Right cardiac atrium (tissue), 5 donors: ENCODE data around the gene TRIM47. TPM values are rescaled to one million over a fixed set of nuclear protein-coding genes. Genes with fewer than 3 reads are reported as not detected.

ENCODE experiments used
- ATAC-seq, 2 donors: fragments of 200-7000 bp; cut with Tn5 transposase; one replicate each; pipeline versions ENCODE4 v1.8.0 to v1.9.1; 2020; ENCODE audit warnings: moderate library complexity in 2 of 2, mild to moderate bottlenecking in 1 of 2
- DNase-seq, 3 donors: peaks; one replicate each; pipeline ENCODE4 v3.0.0-alpha.2; 2020
- H3K27ac ChIP-seq: one replicate; pipeline ENCODE4 v1.5.1; 2013; ENCODE audit warnings: mild to moderate bottlenecking, low read length, control low read depth, moderate library complexity
- H3K27me3 ChIP-seq: one replicate; pipeline ENCODE4 v1.6.1; 2013; ENCODE audit not compliant: control insufficient read depth, insufficient read depth
- H3K4me1 ChIP-seq: one replicate; pipeline ENCODE4 v1.6.1; 2013; ENCODE audit warnings: low read length; ENCODE audit not compliant: control insufficient read depth, insufficient read depth
- H3K4me3 ChIP-seq: one replicate; pipeline ENCODE4 v1.5.1; 2013; ENCODE audit warnings: low read length, control low read depth
- H3K9me3 ChIP-seq: one replicate; pipeline ENCODE4 v1.6.1; 2013; ENCODE audit warnings: low read length; ENCODE audit not compliant: control insufficient read depth
- WGBS: extraction: QIAGEN DNeasy Blood & Tissue Kit; methylation state at CpG from one replicate; pipeline ENCODE4 v1.1.7; 2013; 5-methylcytosine and 5-hydroxymethylcytosine counted together
- intact Hi-C, 4 donors: fragments of 100-400 bp; cut with DNase I; formaldehyde crosslinking; loops; one replicate each; pipeline versions ENCODE4 v1.11.0 to v1.14.0; 2022 to 2023
- polyA plus RNA-seq: library from polyadenylated mRNA; stranded (reverse); fragments of 200-250 nt; gene quantifications from one replicate; pipeline ENCODE4 v1.2.3, GENCODE V29; 2013
- total RNA-seq, 4 donors: library from RNA; stranded (reverse); fragmentation: NEBNext Ultra II Directional; extraction: Animal tissue kit (Norgen Biotek cat#: 25700); gene quantifications; one replicate each; pipeline ENCODE4 v1.2.1, GENCODE V29; 2021
- donor health status: healthy with polysubstance abuse.
- donor health status: DM: no; HTN: yes; CAD: no.
- donor health status: DM: no; HTN: no; CAD: no.
- donor health status: DM: no; HTN: yes; CAD: no; lungs with severe emphysema.
- donor health status: DM: yes; HTN: yes; CAD: no.

TRIM47 gene
- total and polyA plus RNA-seq, 5 donors = 19.2 to 25.9 (median 25.1) TPM

GRCh38 chr17:75842963-75843576 is 35.3 kb downstream of the TRIM47 start:
- intact Hi-C loops = no loop called here

DNA sequence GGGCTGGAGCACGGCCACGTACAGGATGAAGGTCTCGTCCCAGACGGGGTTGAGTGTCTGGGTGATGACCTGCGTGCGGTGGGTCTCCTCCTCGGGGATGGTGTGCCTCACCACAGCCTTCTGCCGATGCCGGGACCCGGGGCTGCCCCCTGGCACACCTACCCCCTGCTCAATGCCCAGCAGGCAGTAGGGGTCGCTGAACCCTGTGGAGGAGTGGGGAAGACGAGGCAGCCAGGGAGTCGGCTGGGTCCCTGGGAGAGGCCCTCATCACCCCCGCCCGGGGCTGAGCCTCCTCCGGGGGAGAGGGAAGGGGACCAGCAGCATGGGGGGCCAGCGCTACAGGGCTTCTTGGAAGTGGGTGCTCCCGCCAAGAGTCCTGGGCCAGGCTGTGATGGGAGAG is 36.0 kb downstream of the TRIM47 start:
- no peaks in the 10 kb centered on the region for H3K27me3 ChIP-seq
- H3K27ac ChIP-seq = no peak overlapping the region
- intact Hi-C loops = no loop called here
- H3K9me3 ChIP-seq = no peaks in the 10 kb centered on the region
- 85% methylated on average over 18 of the region's 18 CpGs for WGBS
- ATAC-seq (no peak), DNase-seq (peak in 1 of 3 donors; percentile 71)
- H3K4me1 ChIP-seq = peaks cover 9% of the 10 kb centered on the region
- no peak overlapping the region for H3K4me3 ChIP-seq

More at GRCh38 chr17:75842963-75843576, 35.3 kb downstream of the TRIM47 start:
- WGBS = 84% methylated on average over 22 of the region's 22 CpGs
- Histone ChIP-seq H3K4me3 (peak overlapping the region; percentile 13), H3K27ac (no peak overlapping the region), H3K27me3 (no peaks in the 10 kb centered on the region), H3K9me3 (no peaks in the 10 kb centered on the region), H3K4me1 (peaks cover 12% of the 10 kb centered on the region)
- no peak for ATAC-seq
- DNase-seq = no peak

DNA sequence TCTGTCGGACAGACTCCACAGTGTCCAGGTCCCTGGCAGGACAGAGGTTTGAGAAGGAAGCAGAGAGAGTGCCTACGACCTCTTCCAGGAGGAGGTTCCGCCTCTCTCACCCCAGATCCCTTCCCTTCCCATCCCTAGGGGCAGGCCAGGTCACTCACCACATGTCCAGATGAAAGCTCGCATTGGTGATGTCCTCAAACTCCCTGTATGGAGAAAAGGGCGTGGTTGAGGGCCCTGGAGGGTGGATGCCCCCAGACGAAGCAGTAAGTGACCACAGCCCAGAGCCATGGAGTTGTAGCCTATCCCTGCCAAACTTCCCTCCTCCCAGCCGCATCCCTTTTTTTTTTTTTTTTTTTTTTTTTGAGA is 37.6 kb downstream of the TRIM47 start:
- H3K27ac ChIP-seq = no peak overlapping the region
- no peaks in the 10 kb centered on the region for H3K27me3 ChIP-seq
- intact Hi-C loops = no loop called here
- H3K4me3 ChIP-seq = no peak overlapping the region
- 68% methylated on average over 7 of the region's 7 CpGs for WGBS
- peaks cover 7% of the 10 kb centered on the region for H3K4me1 ChIP-seq
- ATAC-seq (no peak), DNase-seq (no peak)
- H3K9me3 ChIP-seq = no peaks in the 10 kb centered on the region

DNA sequence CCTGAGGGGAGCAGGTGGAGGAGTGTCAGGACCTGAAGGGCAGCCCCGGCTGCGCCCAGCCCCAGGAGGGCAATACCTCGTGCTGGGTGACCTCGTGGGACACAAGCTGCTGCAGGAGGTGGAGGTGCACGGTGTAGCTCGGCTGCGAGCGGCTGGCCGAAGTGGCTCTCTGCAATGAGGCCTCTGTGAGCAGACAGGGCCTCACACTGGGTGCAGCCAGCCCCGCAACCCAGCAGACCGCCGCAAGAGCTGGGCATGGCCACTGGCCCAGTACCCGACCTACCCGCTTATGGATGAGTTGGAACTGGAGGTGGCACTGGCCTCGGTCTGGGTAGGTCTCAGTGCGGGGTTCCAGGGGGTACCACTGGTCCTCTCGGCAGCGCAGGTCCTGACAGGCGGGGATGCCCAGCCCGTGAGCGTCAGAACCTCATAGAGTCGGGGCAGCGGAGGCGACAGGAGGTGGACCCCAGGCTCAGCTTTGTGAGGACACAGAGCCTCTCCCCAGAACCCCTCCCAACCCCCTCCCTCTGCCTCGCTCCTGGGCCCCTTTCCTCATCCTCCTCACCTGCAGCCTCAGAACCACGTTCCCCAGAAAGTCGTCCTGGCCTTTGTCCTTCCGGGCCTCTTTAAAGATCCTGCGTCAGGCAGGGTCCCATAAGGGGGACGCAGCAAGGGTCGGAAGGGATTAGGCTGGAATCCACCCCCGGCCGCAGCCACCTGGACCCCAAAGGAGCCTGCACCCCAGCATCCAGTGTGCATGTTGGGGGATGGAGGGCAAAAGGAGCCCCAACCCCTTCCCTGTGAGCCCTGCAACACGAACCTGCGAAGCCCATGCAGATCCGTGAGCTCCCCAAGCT is 38.2 kb downstream of the TRIM47 start:
- Histone ChIP-seq H3K27me3 (no peaks in the 10 kb centered on the region), H3K27ac (no peak overlapping the region), H3K9me3 (no peaks in the 10 kb centered on the region), H3K4me3 (no peak overlapping the region), H3K4me1 (peaks cover 5% of the 10 kb centered on the region)
- 93% methylated on average over 36 of the region's 36 CpGs for WGBS
- intact Hi-C loops = no loop called here
- ATAC-seq (no peak), DNase-seq (peak in 1 of 3 donors; percentile 45)

- 72% methylated on average over 15 of the region's 15 CpGs for WGBS
- Histone ChIP-seq H3K9me3 (no peaks in the 10 kb centered on the region), H3K27ac (no peak overlapping the region), H3K4me1 (no peaks in the 10 kb centered on the region), H3K4me3 (no peak overlapping the region), H3K27me3 (no peaks in the 10 kb centered on the region)
- ATAC-seq = no peak
- intact Hi-C loops = no loop called here
- no peak for DNase-seq
Measured at GRCh38 chr17:75838410-75838809, 40.0 kb downstream of the TRIM47 start.

- no peaks in the 10 kb centered on the region for H3K4me1 ChIP-seq
- ATAC-seq (peak in 1 of 2 donors; percentile 5), DNase-seq (no peak)
- H3K27ac ChIP-seq = no peak overlapping the region
- H3K27me3 ChIP-seq = no peaks in the 10 kb centered on the region
- WGBS = 52% methylated on average over 7 of the region's 7 CpGs
- H3K4me3 ChIP-seq = no peak overlapping the region
- intact Hi-C loops = no loop called here
- H3K9me3 ChIP-seq = no peaks in the 10 kb centered on the region
Measured at GRCh38 chr17:75837899-75838298, 40.5 kb downstream of the TRIM47 start.

- 87% methylated on average over 9 of the region's 9 CpGs for WGBS
- H3K27ac ChIP-seq = no peak overlapping the region
- no peak overlapping the region for H3K4me3 ChIP-seq
- ATAC-seq (no peak), DNase-seq (no peak)
- intact Hi-C loops = no loop called here
- H3K9me3 ChIP-seq = no peaks in the 10 kb centered on the region
- no peaks in the 10 kb centered on the region for H3K4me1 ChIP-seq
- no peaks in the 10 kb centered on the region for H3K27me3 ChIP-seq
Measured at GRCh38 chr17:75836605-75837004, 41.8 kb downstream of the TRIM47 start.

- ATAC-seq = no peak
- Histone ChIP-seq H3K4me1 (no peaks in the 10 kb centered on the region), H3K27ac (no peak overlapping the region), H3K27me3 (no peaks in the 10 kb centered on the region), H3K4me3 (no peak overlapping the region), H3K9me3 (no peaks in the 10 kb centered on the region)
- intact Hi-C loops = no loop called here
- DNase-seq = no peak
- 72% methylated on average over 9 of the region's 9 CpGs for WGBS
Measured at GRCh38 chr17:75835654-75835987, 42.8 kb downstream of the TRIM47 start.

DNA sequence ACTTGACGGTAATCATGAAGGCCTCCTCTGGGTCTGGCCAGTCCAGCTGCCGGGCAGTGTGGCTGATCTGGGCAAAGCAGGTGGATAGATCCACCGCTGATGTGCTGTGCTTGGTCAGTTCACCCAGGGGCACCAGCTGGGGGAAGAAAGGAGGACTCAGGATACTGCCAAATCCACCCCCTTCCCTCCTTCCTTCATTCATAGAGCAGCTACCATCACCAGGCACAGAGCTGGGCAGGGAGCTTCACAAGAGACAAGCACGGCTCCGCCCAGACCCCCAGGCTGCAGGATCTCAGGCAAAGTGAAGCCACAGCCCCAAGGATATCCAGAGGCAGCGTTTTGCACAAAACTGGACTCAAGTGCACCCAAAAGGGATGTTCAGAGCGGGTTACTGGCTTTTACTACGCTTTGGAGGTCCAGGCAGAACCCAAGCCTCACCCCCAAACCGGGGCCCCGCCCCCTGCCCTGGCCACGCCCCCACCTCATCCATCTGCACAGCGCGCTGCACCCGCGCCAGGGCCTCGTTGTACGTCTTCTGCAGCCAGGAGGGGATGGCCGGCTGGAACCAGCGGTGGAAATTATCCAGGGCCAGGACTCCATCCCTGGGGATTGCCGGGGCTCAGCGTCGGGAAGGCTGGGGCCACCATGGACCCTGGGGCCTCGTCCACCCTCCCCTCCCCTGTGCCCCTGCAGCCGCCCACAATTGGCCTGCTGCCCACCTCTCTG is 43.3 kb downstream of the TRIM47 start:
- ATAC-seq = no peak
- Histone ChIP-seq H3K9me3 (no peaks in the 10 kb centered on the region), H3K4me3 (no peak overlapping the region), H3K27me3 (no peaks in the 10 kb centered on the region), H3K4me1 (no peaks in the 10 kb centered on the region), H3K27ac (no peak overlapping the region)
- intact Hi-C loops = no loop called here
- peak in 1 of 3 donors; percentile 69 for DNase-seq
- WGBS = 67% methylated on average over 24 of the region's 24 CpGs

GRCh38 chr17:75834279-75834920 is 44.0 kb downstream of the TRIM47 start:
- H3K4me1 ChIP-seq = no peaks in the 10 kb centered on the region
- H3K4me3 ChIP-seq = no peak overlapping the region
- H3K27ac ChIP-seq = no peak overlapping the region
- no peaks in the 10 kb centered on the region for H3K27me3 ChIP-seq
- WGBS = 94% methylated on average over 25 of the region's 25 CpGs
- intact Hi-C loops = no loop called here
- ATAC-seq (no peak), DNase-seq (peak in 1 of 3 donors; percentile 55)
- H3K9me3 ChIP-seq = no peaks in the 10 kb centered on the region
